GM19351 (cell line): Measurements from ENCODE around the gene SNX20.

Source experiments
- ATAC-seq: cut with Tn5 transposase; IDR thresholded peaks from one replicate; pipeline ENCODE4 v1.9.1; 2021; ENCODE audit warnings: mild to moderate bottlenecking, moderate library complexity; ENCODE audit not compliant: unreplicated experiment

Gene SNX20

DNA sequence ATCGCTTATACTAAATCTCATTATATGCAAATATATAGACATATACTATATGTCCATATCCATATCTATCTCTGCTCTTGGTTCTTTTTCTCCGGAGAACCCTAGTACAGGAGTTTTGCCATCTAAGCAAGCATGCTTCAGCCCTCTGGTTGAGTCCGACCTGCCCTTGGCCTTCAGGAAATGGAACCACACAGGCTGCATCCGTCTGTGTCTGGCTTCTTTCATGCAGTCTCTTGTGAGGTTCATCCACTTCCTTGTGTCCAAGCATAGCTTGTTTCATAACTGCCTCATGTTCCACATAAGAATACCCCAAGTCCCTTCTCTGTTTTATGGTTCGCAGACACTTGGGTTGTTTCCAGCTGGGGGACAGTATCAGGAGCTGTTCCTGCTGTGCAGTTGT is 16.8 kb downstream of the SNX20 start:
- no peak for ATAC-seq

- no peak for ATAC-seq
Measured at GRCh38 chr16:50662306-50662940, 18.7 kb downstream of the SNX20 start.

GRCh38 chr16:50659806-50660205 is 21.3 kb downstream of the SNX20 start:
- no peak for ATAC-seq

GRCh38 chr16:50657241-50657640 is 23.9 kb downstream of the SNX20 start:
- no peak for ATAC-seq

- ATAC-seq: no peak
Measured at GRCh38 chr16:50655558-50656055, 25.5 kb downstream of the SNX20 start.

GRCh38 chr16:50653633-50654519 is 27.2 kb downstream of the SNX20 start:
- ATAC-seq: no peak

DNA sequence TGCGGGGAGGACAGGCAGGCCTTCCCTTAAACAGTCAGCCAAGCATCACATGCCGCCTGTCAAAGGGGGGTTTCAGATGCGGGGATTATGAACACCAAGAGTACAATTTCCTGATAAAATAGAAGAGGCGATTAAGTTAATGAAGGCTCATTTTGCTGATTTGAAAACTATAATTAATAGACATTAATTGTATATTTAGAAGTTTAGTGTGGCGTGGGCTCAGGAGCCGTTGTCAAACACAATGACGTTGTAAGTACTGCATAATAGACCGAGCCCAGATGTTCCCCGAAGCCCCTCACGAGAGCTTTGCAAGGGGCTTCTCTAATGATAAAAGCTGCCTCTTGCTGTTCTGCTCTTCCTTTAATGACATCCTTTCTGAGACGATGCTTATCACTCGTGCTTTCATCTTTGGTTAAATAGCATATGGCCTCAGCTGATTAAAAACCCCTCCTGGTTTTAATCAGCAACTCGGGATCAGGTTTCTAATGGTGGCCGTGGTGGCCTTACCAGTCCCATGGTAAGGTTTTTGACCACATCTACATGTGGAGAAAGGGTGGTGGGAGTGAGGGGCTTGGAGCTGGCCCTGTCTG is 28.2 kb downstream of the SNX20 start:
- no peak for ATAC-seq

GRCh38 chr16:50651835-50652438 is 29.2 kb downstream of the SNX20 start:
- ATAC-seq: no peak

GRCh38 chr16:50646345-50646744 is 34.8 kb downstream of the SNX20 start:
- ATAC-seq: no peak

DNA sequence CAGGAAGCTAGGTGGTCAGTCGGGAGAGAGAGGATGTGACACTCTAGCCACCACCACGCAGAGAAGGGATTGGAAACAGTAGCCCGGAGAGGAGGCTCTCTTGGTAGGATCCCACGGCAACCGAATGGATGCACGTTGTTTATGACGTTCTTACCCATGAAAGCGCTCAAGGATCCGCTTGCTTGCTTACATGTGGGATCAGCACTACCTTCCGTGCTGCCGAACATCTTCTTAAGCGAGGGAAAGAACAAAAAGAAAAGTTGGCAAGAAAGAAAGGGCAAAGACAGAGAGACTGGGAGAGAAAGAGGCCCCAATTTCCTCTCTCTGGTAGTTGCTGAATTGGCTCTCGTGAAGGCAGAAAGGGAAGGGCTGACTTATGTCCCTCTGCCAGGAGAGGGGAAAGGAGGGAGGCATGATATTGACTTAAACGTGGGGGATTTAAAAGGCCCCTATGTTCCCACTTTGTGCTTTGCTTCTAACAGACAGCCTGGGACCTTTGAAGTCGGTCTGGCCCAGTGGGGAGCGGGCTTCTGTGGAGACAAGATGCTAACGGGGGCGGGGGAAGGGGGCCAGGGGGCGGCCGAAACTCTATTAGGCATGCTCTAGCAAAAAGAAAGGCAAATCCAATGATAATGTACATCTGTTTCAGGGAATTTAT is 35.4 kb downstream of the SNX20 start:
- ATAC-seq: no peak

DNA sequence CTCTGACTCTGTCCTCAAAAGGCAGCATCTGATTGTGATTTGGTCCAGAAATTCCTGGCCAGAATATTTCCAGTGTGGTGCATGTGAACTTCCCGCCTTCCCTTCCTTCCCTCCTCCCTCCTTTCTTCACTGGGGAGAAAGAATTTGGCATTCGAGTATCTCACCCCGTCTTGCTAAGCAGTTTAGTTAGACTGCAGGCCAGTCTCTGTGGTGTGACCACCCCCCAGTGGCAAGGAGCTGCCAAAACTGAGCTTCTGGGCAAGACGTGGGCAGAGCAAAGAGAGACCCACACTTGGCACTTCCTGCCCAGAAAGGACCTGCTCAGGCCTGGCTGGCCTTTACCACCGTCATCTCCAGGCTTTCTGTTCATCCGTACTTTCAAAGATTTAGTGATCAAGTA is 36.4 kb downstream of the SNX20 start:
- ATAC-seq: peak; percentile 62

DNA sequence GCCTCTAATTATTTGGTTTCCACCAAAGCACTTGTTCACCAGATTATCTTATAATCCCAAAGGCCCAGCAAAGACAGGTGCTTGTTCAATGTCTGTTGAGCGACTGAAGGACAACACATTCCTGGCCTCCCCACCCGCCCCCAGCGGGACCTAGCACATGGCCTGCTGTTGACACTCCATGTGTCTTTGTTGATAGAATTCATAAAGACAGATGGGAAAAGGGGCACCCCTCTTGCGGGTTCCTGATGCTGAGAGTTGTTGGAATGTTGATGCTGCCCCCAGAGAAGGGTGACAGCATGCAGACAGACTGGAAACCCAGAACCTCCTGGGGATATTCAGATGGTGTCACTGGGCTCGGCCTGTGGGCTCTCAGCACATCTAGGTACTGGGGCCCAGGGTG is 36.9 kb downstream of the SNX20 start:
- no peak for ATAC-seq

GRCh38 chr16:50643192-50643591 is 37.9 kb downstream of the SNX20 start:
- ATAC-seq: no peak

- ATAC-seq: no peak
Measured at GRCh38 chr16:50642349-50642748, 38.8 kb downstream of the SNX20 start.

- no peak for ATAC-seq
Measured at GRCh38 chr16:50641818-50642187, 39.3 kb downstream of the SNX20 start.

- ATAC-seq: no peak
Measured at GRCh38 chr16:50640919-50641817, 39.9 kb downstream of the SNX20 start.

- ATAC-seq: no peak
Measured at GRCh38 chr16:50640391-50640790, 40.7 kb downstream of the SNX20 start.

DNA sequence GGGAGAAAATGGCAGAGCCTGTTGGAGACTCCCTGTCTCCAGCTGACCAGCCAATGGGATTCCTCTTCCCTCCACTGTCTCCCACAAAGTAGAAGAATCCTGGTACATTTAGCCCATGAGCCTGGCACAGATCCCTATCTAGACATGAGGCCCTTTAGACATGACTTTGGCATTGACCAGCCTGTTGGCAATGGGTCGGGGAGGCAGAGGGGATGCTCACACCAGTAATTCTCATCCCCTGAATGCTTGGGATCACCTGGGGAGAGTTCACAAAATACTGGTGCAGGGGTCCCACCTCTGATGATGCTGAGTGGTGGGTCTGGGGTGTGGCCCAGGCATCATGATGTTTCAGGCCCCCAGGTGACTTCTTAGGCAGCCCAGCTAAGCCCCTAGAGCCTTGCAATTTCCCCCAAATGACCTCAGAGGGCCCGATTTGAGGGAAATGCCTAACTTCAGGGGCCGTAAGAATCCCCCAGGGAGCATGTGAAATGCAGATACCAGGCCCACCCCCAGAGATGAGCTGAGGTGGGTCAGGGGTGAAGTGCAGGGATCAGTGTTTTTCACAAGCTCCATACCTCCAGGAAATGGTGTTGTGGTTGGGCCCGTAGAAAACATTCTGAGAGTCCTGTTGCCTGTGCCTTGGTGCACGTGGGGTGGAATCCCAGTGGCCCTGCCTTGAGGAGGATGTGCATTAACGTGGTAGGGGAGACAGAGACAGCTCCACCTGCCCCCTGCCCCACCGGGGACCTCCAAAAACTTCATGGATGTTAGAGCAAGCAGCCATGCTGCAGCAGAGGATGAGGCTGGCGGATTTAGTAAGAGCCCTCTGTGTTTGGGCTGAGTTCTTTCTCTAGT is 42.1 kb downstream of the SNX20 start:
- no peak for ATAC-seq
